ENCODE data around the gene LRRC36. TPM values are rescaled to one million over a fixed set of nuclear protein-coding genes. Genes with fewer than 3 reads are reported as not detected.
"Not testable (repeated sequence)": the region's sequence is repeated elsewhere in the genome, so short reads cannot be mapped to it uniquely, and the experiment has no call there.

Gene LRRC36
- total RNA-seq, 1 donor from 2014 or later, result 0.69 TPM

DNA sequence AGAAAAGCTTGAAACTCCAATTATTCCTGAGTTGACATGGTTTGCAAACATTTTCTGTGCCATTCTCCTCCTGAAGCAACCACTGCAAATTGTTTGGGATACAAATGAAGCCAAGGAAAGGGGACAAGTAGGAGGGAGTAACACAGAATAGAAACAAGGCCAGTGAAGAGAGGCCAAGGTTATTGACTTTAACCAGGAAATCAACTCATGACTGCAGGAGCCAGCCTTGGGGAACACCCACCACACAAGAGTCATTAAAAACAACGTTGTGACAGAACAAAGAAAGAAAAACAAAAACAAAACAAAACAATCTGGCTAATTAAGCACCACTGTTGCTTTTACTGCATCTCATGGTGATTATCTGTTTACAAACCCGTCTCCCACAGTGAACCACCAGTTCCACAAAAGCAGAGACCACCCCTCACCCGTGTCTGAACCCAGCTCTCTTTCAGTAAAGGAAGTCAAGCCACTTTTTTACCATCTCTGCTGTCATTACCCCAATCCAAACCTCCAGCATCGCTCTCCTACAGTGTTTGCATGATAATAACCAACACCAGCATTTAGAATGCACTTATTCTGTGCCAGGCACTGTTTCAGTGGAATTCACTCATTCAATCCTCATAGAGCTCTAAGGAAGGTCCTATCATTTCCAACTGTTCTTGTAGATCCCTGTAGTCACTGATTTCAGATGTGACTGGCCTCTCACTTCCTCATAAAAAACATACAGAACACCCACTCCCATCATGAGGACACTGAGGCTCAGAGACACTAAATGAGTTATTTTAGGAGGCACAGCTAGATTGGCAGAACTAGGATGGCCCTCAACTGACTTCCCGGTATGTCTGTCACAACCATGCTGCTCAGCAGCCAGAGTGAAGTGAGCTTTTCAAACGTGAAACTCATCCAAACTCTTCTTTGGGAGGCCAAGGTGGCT lies 87.6 kb downstream of the LRRC36 start:
- no peak overlapping the region for H3K4me3 Mint-ChIP-seq
- TF ChIP-seq, protein P1, sequence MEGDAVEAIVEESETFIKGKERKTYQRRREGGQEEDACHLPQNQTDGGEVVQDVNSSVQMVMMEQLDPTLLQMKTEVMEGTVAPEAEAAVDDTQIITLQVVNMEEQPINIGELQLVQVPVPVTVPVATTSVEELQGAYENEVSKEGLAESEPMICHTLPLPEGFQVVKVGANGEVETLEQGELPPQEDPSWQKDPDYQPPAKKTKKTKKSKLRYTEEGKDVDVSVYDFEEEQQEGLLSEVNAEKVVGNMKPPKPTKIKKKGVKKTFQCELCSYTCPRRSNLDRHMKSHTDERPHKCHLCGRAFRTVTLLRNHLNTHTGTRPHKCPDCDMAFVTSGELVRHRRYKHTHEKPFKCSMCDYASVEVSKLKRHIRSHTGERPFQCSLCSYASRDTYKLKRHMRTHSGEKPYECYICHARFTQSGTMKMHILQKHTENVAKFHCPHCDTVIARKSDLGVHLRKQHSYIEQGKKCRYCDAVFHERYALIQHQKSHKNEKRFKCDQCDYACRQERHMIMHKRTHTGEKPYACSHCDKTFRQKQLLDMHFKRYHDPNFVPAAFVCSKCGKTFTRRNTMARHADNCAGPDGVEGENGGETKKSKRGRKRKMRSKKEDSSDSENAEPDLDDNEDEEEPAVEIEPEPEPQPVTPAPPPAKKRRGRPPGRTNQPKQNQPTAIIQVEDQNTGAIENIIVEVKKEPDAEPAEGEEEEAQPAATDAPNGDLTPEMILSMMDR (IDR thresholded peaks at IDR 0.05), result no peak
- ChIA-PET CTCF (interaction anchor here (1.0 to 1.5 kb wide), 2 partner anchors 41 to 154 kb away, joined by 3 to 4 read pairs; no protein-coding TSS in a partner anchor), POLR2A (interaction anchor here (0.6 kb wide), 1 partner anchor 480 kb away, joined by 3 read pairs; no protein-coding TSS in a partner anchor)
- no peak for DNase-seq
- no peaks in the 10 kb centered on the region for H3K36me3 Mint-ChIP-seq (ENCODE audit: low read depth)
- intact Hi-C loops (cut with micrococcal nuclease), result no loop called here
- H3K27ac Mint-ChIP-seq, result no peak overlapping the region
- peaks cover 6% of the 10 kb centered on the region for H3K27me3 Mint-ChIP-seq
- peaks cover 8% of the 10 kb centered on the region for H3K4me1 Mint-ChIP-seq
- ATAC-seq (ENCODE audit: low read depth), result no peak
- H3K9me3 Mint-ChIP-seq, result no peaks in the 10 kb centered on the region

DNA sequence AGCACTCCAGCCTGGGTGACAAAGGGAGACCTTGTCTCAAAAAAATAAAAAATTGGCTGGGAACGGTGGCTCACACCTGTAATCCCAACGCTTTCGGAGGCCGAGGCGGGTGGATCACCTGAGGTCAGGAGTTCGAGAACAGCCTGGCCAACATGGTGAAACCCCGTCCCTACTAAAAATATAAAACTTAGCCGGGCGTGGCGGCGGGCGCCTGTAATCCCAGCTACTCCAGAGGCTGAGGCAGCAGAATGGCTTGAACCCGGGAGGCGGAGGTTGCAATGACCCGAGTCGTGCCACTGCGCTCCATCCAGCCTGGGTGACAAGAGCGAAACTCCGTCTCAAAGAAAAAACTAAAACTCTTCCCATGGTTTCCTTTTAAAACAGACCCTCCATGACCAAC lies 88.8 kb downstream of the LRRC36 start:
- H3K4me1 Mint-ChIP-seq; H3K9me3 Mint-ChIP-seq; H3K27ac Mint-ChIP-seq; ATAC-seq (ENCODE audit: low read depth); POLR2A ChIA-PET; DNase-seq; H3K36me3 Mint-ChIP-seq (ENCODE audit: low read depth): not testable (repeated sequence)
- intact Hi-C loops (cut with micrococcal nuclease), result loop anchor here (5.0 kb wide), 2 partner anchors 68 to 438 kb away; no protein-coding TSS in a partner anchor
- CTCF ChIA-PET, result interaction anchor here (1.0 kb wide), 1 partner anchor 42 kb away, joined by 4 read pairs; no protein-coding TSS in a partner anchor
- H3K4me3 Mint-ChIP-seq, result peak overlapping the region; percentile 73
- peaks cover 10% of the 10 kb centered on the region for H3K27me3 Mint-ChIP-seq

DNA sequence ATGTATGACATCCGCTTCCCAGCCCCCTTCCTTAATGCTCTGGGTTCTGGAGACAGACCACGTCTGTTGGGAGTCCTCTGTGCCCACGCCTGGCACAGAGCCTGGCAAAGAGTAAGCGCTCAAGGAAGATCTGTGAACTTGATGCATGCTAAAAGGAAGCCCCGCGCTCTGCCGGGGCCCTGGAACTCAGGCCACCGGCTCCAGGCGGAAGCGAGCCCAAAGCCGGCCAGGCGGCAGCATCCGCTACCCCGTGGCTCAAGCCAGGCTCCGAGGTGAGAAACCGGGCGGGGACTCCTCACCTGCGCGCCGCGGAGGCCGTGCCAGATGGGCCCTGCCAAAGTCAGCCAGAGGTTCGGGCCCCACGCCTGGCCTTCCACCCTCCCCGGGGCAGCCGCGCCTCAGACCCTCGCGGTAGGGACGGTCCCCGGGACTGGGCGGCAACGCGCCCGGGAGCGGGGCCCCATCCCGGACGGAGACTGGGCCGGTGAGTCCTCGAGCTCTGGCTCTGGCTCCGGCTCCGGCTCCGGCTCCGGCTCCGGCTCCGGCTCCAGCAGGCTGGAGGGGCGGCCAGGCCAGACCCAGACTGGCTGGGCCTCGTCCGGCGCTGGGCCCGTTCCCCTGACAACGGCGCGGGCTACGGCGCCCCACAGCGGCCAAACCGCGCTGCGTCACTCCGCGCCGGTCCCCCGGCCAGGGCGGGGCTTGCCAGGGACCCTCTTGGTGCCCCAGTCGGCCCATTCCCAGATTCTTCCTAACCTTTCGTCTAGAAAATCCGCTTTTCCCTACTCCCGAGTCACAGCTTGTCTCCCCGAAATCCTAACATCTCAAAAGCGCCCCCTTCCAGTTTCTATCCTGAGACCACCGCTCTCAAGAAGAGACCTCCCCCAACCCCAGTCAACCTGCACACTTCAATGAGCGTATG lies 89.5 kb downstream of the LRRC36 start, which contains the start of gene ZDHHC1:
ZDHHC1 (minus strand) TSS at position 606 of the 922 bp plus-strand sequence. CDS start 8,702 bp downstream, outside the sequence.
- Mint-ChIP-seq H3K27ac (peak within 1 kb of the TSS; percentile 59), H3K4me3 (peak within 1 kb of the TSS; percentile 85)

DNA sequence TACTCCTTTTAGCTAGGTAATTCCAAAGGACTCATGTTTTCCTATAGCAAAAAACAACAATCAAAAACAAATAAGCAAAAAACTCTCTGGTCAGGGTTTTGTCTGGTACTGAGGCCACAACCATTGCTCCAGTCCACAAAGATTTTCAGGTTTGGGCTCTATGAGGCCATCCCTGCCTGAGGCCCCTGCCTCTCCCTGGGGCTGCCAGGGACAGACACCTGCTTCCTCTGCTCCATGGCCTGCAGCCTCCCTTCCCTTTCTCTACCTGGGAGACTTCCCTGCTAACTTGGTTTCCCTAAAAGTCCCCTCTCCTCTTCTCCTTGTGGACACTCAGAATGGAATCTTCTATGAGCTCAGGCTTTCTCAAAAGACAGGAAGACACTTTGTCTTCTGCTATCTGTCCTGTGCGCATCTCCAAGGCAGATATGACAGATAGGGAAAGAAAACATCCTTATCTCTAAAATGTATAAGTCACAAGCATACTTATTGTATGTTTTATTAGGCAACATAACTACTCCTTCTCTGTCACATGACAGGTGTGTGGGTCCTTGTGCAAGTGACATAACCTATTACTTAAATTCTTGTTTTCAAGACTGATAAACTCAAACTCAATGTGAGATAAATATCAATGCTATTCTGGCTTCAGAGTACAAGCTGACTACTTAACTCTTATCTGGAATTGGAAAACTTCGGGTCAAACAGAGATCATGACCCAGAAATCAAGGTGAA lies 90.9 kb downstream of the LRRC36 start:
- peaks cover 8% of the 10 kb centered on the region for H3K4me1 Mint-ChIP-seq
- peak overlapping the region; percentile 52 for H3K4me3 Mint-ChIP-seq
- DNase-seq (no peak), ATAC-seq (ENCODE audit: low read depth) (no peak)
- H3K27me3 Mint-ChIP-seq, result peaks cover 10% of the 10 kb centered on the region
- TF ChIP-seq, protein P1 (IDR thresholded peaks at IDR 0.05), result no peak
- H3K9me3 Mint-ChIP-seq, result no peaks in the 10 kb centered on the region
- CTCF ChIA-PET, result interaction anchor here (1.1 to 2.1 kb wide), 2 partner anchors 10 to 157 kb away, joined by 3 to 5 read pairs; no protein-coding TSS in a partner anchor
- POLR2A ChIA-PET, result interaction anchor here (0.6 kb wide), 1 partner anchor 14 kb away, joined by 4 read pairs; the partner anchor contains the start of gene HSD11B2
- no peak overlapping the region for H3K27ac Mint-ChIP-seq
- H3K36me3 Mint-ChIP-seq (ENCODE audit: low read depth), result no peaks in the 10 kb centered on the region
- intact Hi-C loops (cut with micrococcal nuclease), result loop anchor here (5.0 kb wide), 2 partner anchors 70 to 440 kb away; no protein-coding TSS in a partner anchor

More for the DNA sequence above, 89.5 kb downstream of the LRRC36 start, which contains the start of gene ZDHHC1:
- ChIA-PET POLR2A (no interaction called here), CTCF (interaction anchor here (0.9 to 2.1 kb wide), 4 partner anchors 9 to 156 kb away, joined by 3 to 5 read pairs (median 3); no protein-coding TSS in a partner anchor)
- intact Hi-C loops (cut with micrococcal nuclease), result loop anchor here (5.0 kb wide), 2 partner anchors 69 to 439 kb away; no protein-coding TSS in a partner anchor
- ATAC-seq (ENCODE audit: low read depth) (peak; percentile 97), DNase-seq (peak; percentile 73)
- Mint-ChIP-seq H3K36me3 (ENCODE audit: low read depth) (no peaks in the 10 kb centered on the region), H3K4me1 (peaks cover 8% of the 10 kb centered on the region), H3K27me3 (peaks cover 10% of the 10 kb centered on the region), H3K9me3 (no peaks in the 10 kb centered on the region)
- TF ChIP-seq, protein P1 (IDR thresholded peaks at IDR 0.05), result no peak

All from activated B cell treated with CpG ODN at 0.5 μM for 24 hours (primary cell).